Lower leg skin (tissue), 4 donors: Measurements from ENCODE around the gene YBX3. TPM values are rescaled to one million over a fixed set of nuclear protein-coding genes. Genes with fewer than 3 reads are reported as not detected.

Experiments used
- DNase-seq, 2 donors: peaks; one replicate each; pipeline ENCODE4 v3.0.0-alpha.2; 2019; ENCODE audit warnings: low spot score in 2 of 2
- H3K4me3 ChIP-seq: fragments of 200-600 bp; sonication (generic); 2 replicates; pipeline ENCODE4 v1.5.1; 2017; ENCODE audit warnings: mild to moderate bottlenecking, low read depth; ENCODE audit not compliant: poor library complexity, severe bottlenecking
- CTCF ChIP-seq, 3 donors: fragments of 450-650 bp; IDR thresholded peaks; one replicate each; pipeline ENCODE4 v1.5.1; 2016; ENCODE audit warnings: antibody characterized with exemption in 3 of 3, mild to moderate bottlenecking in 3 of 3, moderate library complexity in 2 of 3
- POLR2A ChIP-seq, 2 donors: fragments of 450-650 bp; IDR thresholded peaks; one replicate each; pipeline ENCODE4 v1.6.1; 2016 to 2017; ENCODE audit warnings: antibody characterized with exemption in 2 of 2, mild to moderate bottlenecking in 1 of 2, moderate library complexity in 1 of 2
- WGBS, 2 donors: methylation state at CpG; one replicate each; pipeline ENCODE4 v1.1.5; 2018; 5-methylcytosine and 5-hydroxymethylcytosine counted together
- intact Hi-C: fragments of 100-400 bp; cut with DNase I; formaldehyde crosslinking; loops from one replicate; pipeline ENCODE4 v1.15.0; 2023; ENCODE audit warnings: low total_unique reads
- total RNA-seq, 4 donors: library from RNA; depleted of rRNA; stranded (reverse); fragments of >200 nt; gene quantifications; one replicate each; pipeline ENCODE4 v1.1.0, GENCODE V29; 2016

YBX3 gene
- total RNA-seq, 4 donors from 2014 or later: 544 to 987 (median 637) TPM

- intact Hi-C loops: no loop called here
- no peak for TF ChIP-seq POLR2A (IDR thresholded peaks at IDR 0.05)
- no peak for TF ChIP-seq CTCF (IDR thresholded peaks at IDR 0.05)
- no peak overlapping the region for H3K4me3 ChIP-seq
- no peak for DNase-seq
Observed at GRCh38 chr12:10654003-10654402, 69.1 kb downstream of the YBX3 start.

- TF ChIP-seq POLR2A (IDR thresholded peaks at IDR 0.05) (no peak), CTCF (IDR thresholded peaks at IDR 0.05) (no peak)
- DNase-seq: no peak
- H3K4me3 ChIP-seq: no peak overlapping the region
- intact Hi-C loops: no loop called here
- 72 to 74% methylated on average over 3 of the region's 3 CpGs for WGBS, 2 donors
Observed at GRCh38 chr12:10652192-10652591, 70.9 kb downstream of the YBX3 start.

Other genes starting within 250 kb of the YBX3 start
- under 1 TPM; 0.19 to 0.99 (median 0.35) TPM for gene EIF2S3B, start 217.4 kb downstream of the YBX3 start, total RNA-seq
- 10 to 100 TPM in 3 of 4 donors, 1 to 10 TPM in 1; 9.5 to 61.3 (median 16.9) TPM for gene MAGOHB, start 109.7 kb downstream of the YBX3 start, total RNA-seq
- 1 to 10 TPM; 2.0 to 2.5 (median 2.2) TPM for gene STYK1, start 49.3 kb downstream of the YBX3 start, total RNA-seq
- gene TAS2R7, start 79.3 kb upstream of the YBX3 start, total RNA-seq: not detected
- not detected for gene TAS2R8, start 84.0 kb upstream of the YBX3 start, total RNA-seq
- gene TAS2R9, start 86.8 kb upstream of the YBX3 start, total RNA-seq: not detected
- under 1 TPM in 1 of 4 donors, not detected in 3; 0.32 TPM for gene TAS2R10, start 103.0 kb upstream of the YBX3 start, total RNA-seq
- 100 to 1,000 TPM in 1 of 4 donors, 10 to 100 TPM in 3; 33.5 to 101 (median 70.5) TPM for gene PRR4, start 126.2 kb upstream of the YBX3 start, total RNA-seq
- gene PRH1, start 160.9 kb upstream of the YBX3 start, total RNA-seq: 1 to 10 TPM in 2 of 4 donors, under 1 TPM in 1, not detected in 1; 0.95 to 7.8 (median 5.5) TPM
- gene TAS2R13, start 186.2 kb upstream of the YBX3 start, total RNA-seq: 1 to 10 TPM in 1 of 4 donors, under 1 TPM in 3; 0.26 to 1.1 (median 0.73) TPM
- not detected for gene PRH2, start 205.9 kb upstream of the YBX3 start, total RNA-seq
- 1 to 10 TPM in 1 of 4 donors, under 1 TPM in 3; 0.49 to 1.3 (median 0.73) TPM for gene TAS2R14, start 215.9 kb upstream of the YBX3 start, total RNA-seq